ENCODE data around the gene CARMIL3.

GRCh38 chr14:24084440-24084839, 32.6 kb downstream of the CARMIL3 start:
- TF ChIP-seq FOXP2 (optimal IDR thresholded peaks at IDR 0.05; ENCODE audit: control extremely low read depth, extremely low read length, insufficient read depth) = no peak
- TF ChIP-seq POLR2AphosphoS5 (IDR thresholded peaks at IDR 0.05; ENCODE audit: borderline replicate concordance, low read depth, low read length) = no peak
- no peak for TF ChIP-seq EZH2 (IDR thresholded peaks at IDR 0.05)

Measured in SK-N-MC (cell line).